BLaER1 treated with 17β-estradiol and CSF1 and Interleukin-3, amounts not matched to agents 10 nM and 100 nM (cell line): ENCODE measurements around the gene ADGRB3.
A peak's percentile ranks its signal among the peaks of the same experiment; 100 is the strongest.

Experiments used
- H3K27ac ChIP-seq, 11 experiments: shearing (Covaris generic); formaldehyde crosslinking; 2 replicates each; pipeline ENCODE4 v1.8.1; 2022
- H3K27me3 ChIP-seq, 11 experiments: shearing (Covaris generic); formaldehyde crosslinking; 2 replicates each; pipeline ENCODE4 v1.8.1; 2022
- H3K36me3 ChIP-seq, 11 experiments: shearing (Covaris generic); formaldehyde crosslinking; 2 replicates each; pipeline ENCODE4 v1.8.1; 2022
- H3K4me1 ChIP-seq, 10 experiments: shearing (Covaris generic); formaldehyde crosslinking; 2 replicates each; pipeline ENCODE4 v1.8.1; 2022
- H3K4me2 ChIP-seq, 11 experiments: shearing (Covaris generic); formaldehyde crosslinking; 2 replicates each; pipeline ENCODE4 v1.8.1; 2022
- H3K4me3 ChIP-seq, 10 experiments: shearing (Covaris generic); formaldehyde crosslinking; 2 replicates each; pipeline ENCODE4 v1.8.1; 2022
- H3K9ac ChIP-seq, 11 experiments: shearing (Covaris generic); formaldehyde crosslinking; 2 replicates each; pipeline ENCODE4 v1.8.1; 2022
- H3K9me3 ChIP-seq, 11 experiments: shearing (Covaris generic); formaldehyde crosslinking; replicated peaks in 1 of 11; 2 replicates each; pipeline ENCODE4 v1.8.1; 2022
- H4K20me1 ChIP-seq, 11 experiments: shearing (Covaris generic); formaldehyde crosslinking; 2 replicates each; pipeline ENCODE4 v1.8.1; 2022
- Cebpa-rat ChIP-seq, 11 experiments: shearing (Covaris generic); IDR thresholded peaks; 2 replicates each; pipeline ENCODE4 v1.8.1; 2022

The ADGRB3 gene

DNA sequence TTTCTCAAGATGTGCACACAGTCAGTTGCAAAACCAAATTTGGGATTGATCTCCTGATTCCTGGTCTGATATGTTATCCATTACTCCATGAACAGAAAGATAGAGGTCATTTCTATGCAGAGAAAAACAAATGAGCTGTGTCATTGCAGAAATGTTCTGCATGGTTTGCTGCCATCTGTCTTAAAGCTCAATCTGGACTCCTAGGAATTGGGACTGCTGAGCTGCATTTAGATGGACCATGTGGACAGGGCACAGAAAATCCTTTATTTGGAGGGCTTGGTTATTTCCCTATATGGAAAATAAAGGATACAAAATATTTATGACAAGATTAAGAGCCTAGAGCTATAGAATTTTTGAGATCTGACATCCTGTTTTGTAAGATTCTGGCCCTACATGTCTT, 91.3 kb downstream of the ADGRB3 start:
- no peaks in the 10 kb centered on the region for H4K20me1 ChIP-seq
- no peak for TF ChIP-seq Cebpa-rat (IDR thresholded peaks at IDR 0.05)
- no peak overlapping the region for H3K27ac ChIP-seq
- no peak overlapping the region for H3K9ac ChIP-seq
- no peaks in the 10 kb centered on the region for H3K27me3 ChIP-seq
- no peaks in the 10 kb centered on the region for H3K9me3 ChIP-seq
- H3K4me3 ChIP-seq, result no peak overlapping the region
- H3K4me2 ChIP-seq, result no peak overlapping the region
- H3K4me1 ChIP-seq, result 0 out of 20 replicates have a peak, but pooled peaks cover 0 to 7% (median 0%) of the 10 kb centered on the region in 10 experiments
- H3K36me3 ChIP-seq, result no peaks in the 10 kb centered on the region

DNA sequence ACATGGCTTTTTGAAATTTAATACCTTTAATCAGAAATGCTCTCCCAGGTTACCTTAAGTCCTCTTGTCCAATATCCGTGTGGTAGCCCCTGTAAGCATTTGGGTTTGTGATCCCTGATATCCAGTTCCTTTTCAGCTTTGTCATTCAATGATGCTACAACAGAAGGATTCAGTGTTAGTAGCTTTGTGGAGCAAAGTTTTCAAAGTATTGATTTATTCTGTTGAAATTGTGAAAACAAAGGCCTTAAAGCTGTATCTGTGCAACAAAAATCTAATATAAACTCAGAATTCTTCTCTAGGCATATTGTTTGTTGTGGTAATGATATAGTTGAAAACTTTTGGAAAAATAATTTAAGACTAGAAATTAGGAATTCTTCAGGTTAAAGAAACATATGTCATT, 91.9 kb downstream of the ADGRB3 start:
- no peaks in the 10 kb centered on the region for H3K27me3 ChIP-seq
- no peak for TF ChIP-seq Cebpa-rat (IDR thresholded peaks at IDR 0.05)
- no peak overlapping the region for H3K9ac ChIP-seq
- 0 out of 20 replicates have a peak, but pooled peaks cover 0 to 7% (median 0%) of the 10 kb centered on the region in 10 experiments for H3K4me1 ChIP-seq
- H3K27ac ChIP-seq, result no peak overlapping the region
- no peaks in the 10 kb centered on the region for H3K9me3 ChIP-seq
- no peak overlapping the region for H3K4me2 ChIP-seq
- H4K20me1 ChIP-seq, result no peaks in the 10 kb centered on the region
- H3K36me3 ChIP-seq, result no peaks in the 10 kb centered on the region
- no peak overlapping the region for H3K4me3 ChIP-seq

DNA sequence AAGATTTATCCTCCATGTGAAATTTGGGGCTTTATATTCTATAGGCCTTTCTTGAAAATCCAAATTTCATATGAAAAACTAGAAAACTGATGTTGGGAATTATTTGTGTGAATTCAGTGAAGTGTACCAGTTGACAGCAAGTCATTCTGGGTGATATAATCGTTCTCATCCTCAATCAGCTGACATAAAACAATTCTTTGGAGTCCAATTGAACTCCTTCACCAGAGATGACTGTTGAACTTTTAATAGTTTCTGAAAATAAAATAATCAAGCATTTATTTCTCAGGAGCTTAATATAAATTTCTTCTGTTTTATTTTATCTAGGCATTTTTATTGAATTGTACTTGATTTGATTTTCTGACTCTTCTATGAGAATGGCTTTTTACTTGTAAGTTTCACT, 92.6 kb downstream of the ADGRB3 start:
- Histone ChIP-seq H3K36me3 (no peaks in the 10 kb centered on the region), H3K27ac (no peak overlapping the region), H4K20me1 (no peaks in the 10 kb centered on the region), H3K9me3 (no peaks in the 10 kb centered on the region), H3K4me1 (0 out of 20 replicates have a peak, but pooled peaks cover 0 to 7% (median 0%) of the 10 kb centered on the region in 10 experiments), H3K27me3 (no peaks in the 10 kb centered on the region), H3K9ac (no peak overlapping the region), H3K4me3 (no peak overlapping the region), H3K4me2 (no peak overlapping the region)
- TF ChIP-seq Cebpa-rat (IDR thresholded peaks at IDR 0.05), result no peak

DNA sequence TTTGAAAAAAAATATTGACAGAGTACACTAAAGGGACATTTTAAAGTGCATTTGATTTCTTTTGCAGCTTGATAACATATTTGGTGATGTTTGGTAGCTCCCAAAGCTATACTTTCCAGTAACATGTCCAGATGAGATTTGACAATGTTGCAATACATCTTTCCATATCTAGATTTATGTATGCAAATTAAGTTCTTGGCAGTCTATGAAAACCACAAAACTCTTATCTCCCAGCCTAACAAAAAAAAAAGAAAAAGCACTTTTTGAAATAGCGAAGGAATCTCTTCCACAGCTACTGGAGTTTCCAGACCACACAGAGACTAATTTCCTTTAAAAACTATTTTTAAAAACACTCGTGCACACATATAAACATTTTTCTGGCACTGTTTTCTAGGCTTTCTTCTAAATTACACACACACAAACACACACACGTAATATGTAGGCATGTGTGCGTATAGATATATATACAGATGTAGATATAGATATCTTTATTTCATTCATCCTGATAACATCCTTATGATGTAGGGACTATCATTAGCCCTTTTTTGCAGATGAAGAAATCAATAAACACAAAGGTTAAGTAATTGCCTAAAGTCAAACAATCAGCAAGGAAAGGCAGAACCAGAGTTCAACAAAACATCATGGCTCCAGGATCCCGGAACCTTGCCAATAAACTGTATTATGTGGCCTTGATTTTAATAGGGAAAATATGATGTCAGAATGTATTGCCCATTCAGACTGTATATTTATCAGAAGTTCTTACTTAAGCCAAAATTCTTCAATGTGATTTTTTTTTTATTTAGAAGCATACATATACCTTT, 93.3 kb downstream of the ADGRB3 start:
- H3K4me2 ChIP-seq, result peak overlapping the region in 3 of 11 experiments; percentile 13 to 23 (median 18); a peak in 3 of 22 replicates
- H3K27me3 ChIP-seq, result no peaks in the 10 kb centered on the region
- H3K4me1 ChIP-seq, result 0 out of 20 replicates have a peak, but pooled peaks cover 0 to 7% (median 0%) of the 10 kb centered on the region in 10 experiments
- no peaks in the 10 kb centered on the region for H3K36me3 ChIP-seq
- no peaks in the 10 kb centered on the region for H3K9me3 ChIP-seq
- TF ChIP-seq Cebpa-rat (IDR thresholded peaks at IDR 0.05), result no peak
- H3K9ac ChIP-seq, result no peak overlapping the region
- H3K4me3 ChIP-seq, result no peak overlapping the region
- H4K20me1 ChIP-seq, result no peaks in the 10 kb centered on the region
- H3K27ac ChIP-seq, result no peak overlapping the region

DNA sequence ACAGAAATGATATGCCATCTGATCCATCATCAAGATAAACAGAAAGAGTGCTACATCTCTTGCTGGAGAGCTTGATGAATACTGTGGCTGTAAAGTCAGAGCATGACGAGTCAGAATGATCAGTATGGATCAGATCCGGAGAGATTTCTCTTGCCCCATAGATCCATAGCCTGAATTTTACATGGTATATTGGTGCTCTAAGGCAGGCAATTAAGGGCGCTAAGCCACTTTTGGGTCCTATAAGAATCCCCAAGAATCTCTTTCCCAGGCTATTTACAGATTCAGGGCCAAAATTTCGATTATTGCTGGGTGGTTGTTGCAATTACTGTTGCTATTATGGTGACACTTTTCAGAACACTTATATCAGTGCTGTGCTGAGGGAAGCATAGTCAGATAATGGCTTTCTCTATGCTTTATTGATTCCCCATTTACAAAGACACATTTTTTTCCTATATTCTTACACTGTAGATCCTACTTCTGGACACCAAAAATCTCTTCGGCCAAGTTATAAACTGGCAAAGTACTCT, 94.4 kb downstream of the ADGRB3 start:
- Histone ChIP-seq H3K4me2 (no peak overlapping the region), H3K9me3 (no peaks in the 10 kb centered on the region), H3K27me3 (no peaks in the 10 kb centered on the region), H4K20me1 (no peaks in the 10 kb centered on the region), H3K36me3 (no peaks in the 10 kb centered on the region), H3K27ac (no peak overlapping the region), H3K4me1 (0 out of 20 replicates have a peak, but pooled peaks cover 0 to 7% (median 0%) of the 10 kb centered on the region in 10 experiments), H3K9ac (no peak overlapping the region), H3K4me3 (no peak overlapping the region)
- no peak for TF ChIP-seq Cebpa-rat (IDR thresholded peaks at IDR 0.05)

DNA sequence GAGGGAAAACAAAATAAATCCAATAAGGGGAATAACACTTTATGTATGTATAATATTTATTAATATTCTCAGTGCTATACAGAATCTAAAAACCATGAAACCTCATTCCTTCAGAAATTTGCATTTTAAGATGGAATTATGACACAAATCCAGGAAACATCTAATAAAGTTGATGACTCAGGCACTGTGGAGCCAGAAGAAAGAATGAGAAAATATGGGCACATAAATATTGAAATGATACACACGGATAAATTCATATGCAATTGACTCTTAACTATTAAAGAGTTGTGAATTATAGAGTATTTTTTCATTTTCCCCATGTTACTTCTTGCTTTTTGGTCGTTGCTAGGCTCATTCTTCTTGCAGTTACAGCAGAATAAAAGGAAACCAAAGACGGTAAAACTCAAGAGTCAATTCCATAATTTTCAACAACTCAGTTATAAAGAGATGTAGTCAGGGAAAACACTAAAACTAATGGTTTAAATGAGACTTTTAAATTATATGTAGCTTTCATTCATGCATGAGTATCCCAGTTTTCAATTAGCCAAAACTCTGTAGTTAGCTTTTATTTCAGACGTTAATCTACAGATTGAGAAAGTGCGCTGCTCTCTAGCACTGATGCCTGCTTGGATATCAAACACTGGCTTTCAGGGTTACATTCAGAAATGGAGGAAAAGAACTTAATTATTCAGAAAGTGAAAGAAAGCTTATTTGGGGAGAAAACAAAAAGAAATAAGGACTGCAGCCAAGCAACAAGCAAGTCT, 95.4 kb downstream of the ADGRB3 start:
- Histone ChIP-seq H3K4me2 (no peak overlapping the region), H3K27ac (no peak overlapping the region), H4K20me1 (no peaks in the 10 kb centered on the region), H3K4me1 (0 out of 20 replicates have a peak, but pooled peaks cover 0 to 7% (median 0%) of the 10 kb centered on the region in 10 experiments), H3K9ac (no peak overlapping the region), H3K36me3 (no peaks in the 10 kb centered on the region), H3K4me3 (no peak overlapping the region), H3K27me3 (no peaks in the 10 kb centered on the region), H3K9me3 (no peaks in the 10 kb centered on the region)
- no peak for TF ChIP-seq Cebpa-rat (IDR thresholded peaks at IDR 0.05)

DNA sequence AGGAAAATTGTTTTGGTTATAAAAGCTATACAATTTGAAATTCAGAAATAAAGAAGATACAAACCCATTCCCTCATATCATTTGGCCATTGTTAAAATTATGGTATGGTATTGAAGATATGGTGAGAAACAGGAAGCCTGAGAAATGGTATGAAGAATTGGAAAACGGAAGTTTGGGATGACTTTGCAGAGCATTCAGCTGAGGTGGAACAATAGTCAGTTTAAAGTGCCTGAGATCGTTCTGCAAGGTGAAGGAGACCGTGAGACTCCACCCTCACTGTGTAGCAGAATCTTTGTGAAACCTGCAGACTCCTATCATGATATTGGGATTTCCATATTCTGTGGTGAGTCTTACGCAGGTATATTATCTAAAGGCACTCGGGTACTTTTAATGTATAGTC, 97.3 kb downstream of the ADGRB3 start:
- H3K27me3 ChIP-seq, result no peaks in the 10 kb centered on the region
- no peak overlapping the region for H3K4me3 ChIP-seq
- H4K20me1 ChIP-seq, result no peaks in the 10 kb centered on the region
- H3K9me3 ChIP-seq, result no peaks in the 10 kb centered on the region
- TF ChIP-seq Cebpa-rat (IDR thresholded peaks at IDR 0.05), result no peak
- H3K27ac ChIP-seq, result no peak overlapping the region
- H3K36me3 ChIP-seq, result no peaks in the 10 kb centered on the region
- H3K9ac ChIP-seq, result no peak overlapping the region
- H3K4me1 ChIP-seq, result 0 out of 20 replicates have a peak, but pooled peaks cover 0 to 7% (median 0%) of the 10 kb centered on the region in 10 experiments
- no peak overlapping the region for H3K4me2 ChIP-seq

DNA sequence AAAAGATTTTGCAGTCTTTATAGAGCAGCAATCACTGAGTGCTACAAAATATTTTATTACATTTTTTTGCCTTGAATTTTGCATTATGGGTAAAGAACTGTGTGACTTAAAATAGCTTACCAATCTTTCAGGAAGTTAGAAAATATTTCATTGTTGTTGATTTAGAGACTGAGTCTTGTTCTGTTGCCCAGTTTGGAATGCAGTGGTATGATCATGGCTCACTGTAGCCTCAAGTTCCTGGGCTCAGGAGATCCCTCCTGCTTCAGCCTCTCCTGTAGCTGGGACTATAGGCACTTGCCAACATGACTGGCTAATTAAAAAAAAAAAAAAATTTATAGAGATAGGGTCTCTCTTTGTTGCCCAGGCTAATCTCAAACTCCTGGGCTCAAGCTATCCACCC, 100.8 kb downstream of the ADGRB3 start:
- Histone ChIP-seq H3K4me2 (no peak overlapping the region), H3K4me1 (peaks cover 0 to 3% (median 1%) of the 10 kb centered on the region in 10 experiments; a peak in 8 of 20 replicates), H4K20me1 (no peaks in the 10 kb centered on the region), H3K9me3 (no peaks in the 10 kb centered on the region), H3K27ac (no peak overlapping the region), H3K27me3 (no peaks in the 10 kb centered on the region), H3K9ac (no peak overlapping the region), H3K4me3 (no peak overlapping the region), H3K36me3 (no peaks in the 10 kb centered on the region)
- TF ChIP-seq Cebpa-rat (IDR thresholded peaks at IDR 0.05), result no peak

DNA sequence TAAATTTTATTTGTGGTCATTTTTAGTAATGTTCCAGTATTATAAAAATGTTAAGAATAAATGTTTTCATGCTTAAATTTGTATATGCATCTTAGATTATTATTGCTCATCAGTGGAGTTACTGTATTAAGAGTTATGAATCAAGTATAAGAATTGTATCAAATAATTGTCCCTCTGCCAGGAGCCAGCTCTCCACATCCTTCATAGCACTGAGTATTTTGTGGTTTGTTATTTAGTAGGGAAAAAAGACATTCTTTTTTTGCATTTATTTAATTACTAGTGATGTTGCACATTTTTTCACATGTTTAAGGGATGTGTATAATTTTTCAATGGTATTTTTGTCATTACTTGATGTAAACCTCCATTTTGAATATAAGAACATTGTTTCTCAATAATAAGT, 102.0 kb downstream of the ADGRB3 start:
- H3K9me3 ChIP-seq, result no peaks in the 10 kb centered on the region
- H3K27me3 ChIP-seq, result no peaks in the 10 kb centered on the region
- no peak overlapping the region for H3K4me2 ChIP-seq
- TF ChIP-seq Cebpa-rat (IDR thresholded peaks at IDR 0.05), result no peak
- H3K36me3 ChIP-seq, result no peaks in the 10 kb centered on the region
- peaks cover 0 to 14% (median 6%) of the 10 kb centered on the region in 10 experiments; a peak in 8 of 20 replicates for H3K4me1 ChIP-seq
- no peak overlapping the region for H3K27ac ChIP-seq
- no peak overlapping the region for H3K4me3 ChIP-seq
- H4K20me1 ChIP-seq, result no peaks in the 10 kb centered on the region
- H3K9ac ChIP-seq, result no peak overlapping the region
